ENCODE results near the gene RYR2. TPM values are rescaled to one million over a fixed set of nuclear protein-coding genes. Genes with fewer than 3 reads are reported as not detected.
A peak's percentile ranks its signal among the peaks of the same experiment; 100 is the strongest.

Gene RYR2
- total RNA-seq, 2 experiments from 2014 or later, result 0.03 to 0.40 TPM

- peaks cover 3% of the 10 kb centered on the region for H3K9me3 Mint-ChIP-seq (ENCODE audit: low read depth)
- no peak for ATAC-seq
- no peaks in the 10 kb centered on the region for H3K4me1 Mint-ChIP-seq
- no peaks in the 10 kb centered on the region for H3K27me3 Mint-ChIP-seq
- no peak overlapping the region for H3K27ac Mint-ChIP-seq
- no peak overlapping the region for H3K4me3 Mint-ChIP-seq
- DNase-seq, result no peak
- no peaks in the 10 kb centered on the region for H3K36me3 Mint-ChIP-seq
- CTCF ChIA-PET, result no interaction called here
Measured at GRCh38 chr1:237730826-237731350, 688.9 kb downstream of the RYR2 start.

- Mint-ChIP-seq H3K27ac (no peak overlapping the region), H3K27me3 (no peaks in the 10 kb centered on the region), H3K4me1 (peaks cover 8% of the 10 kb centered on the region), H3K4me3 (no peak overlapping the region), H3K36me3 (no peaks in the 10 kb centered on the region), H3K9me3 (ENCODE audit: low read depth) (peaks cover 3% of the 10 kb centered on the region)
- ATAC-seq, result no peak
- CTCF ChIA-PET, result no interaction called here
- no peak for DNase-seq
Measured at GRCh38 chr1:237732657-237733056, 690.7 kb downstream of the RYR2 start.

GRCh38 chr1:237736372-237737029 is 694.5 kb downstream of the RYR2 start:
- Mint-ChIP-seq H3K36me3 (no peaks in the 10 kb centered on the region), H3K4me1 (peaks cover 11% of the 10 kb centered on the region), H3K27ac (peak overlapping the region; percentile 72), H3K9me3 (ENCODE audit: low read depth) (peaks cover 3% of the 10 kb centered on the region), H3K27me3 (no peaks in the 10 kb centered on the region), H3K4me3 (no peak overlapping the region)
- DNase-seq, result no peak
- peak; percentile 76 for ATAC-seq
- CTCF ChIA-PET, result no interaction called here

- H3K36me3 Mint-ChIP-seq, result no peaks in the 10 kb centered on the region
- no peak overlapping the region for H3K4me3 Mint-ChIP-seq
- DNase-seq (no peak), ATAC-seq (no peak)
- H3K4me1 Mint-ChIP-seq, result peaks cover 11% of the 10 kb centered on the region
- H3K27me3 Mint-ChIP-seq, result no peaks in the 10 kb centered on the region
- no peak overlapping the region for H3K27ac Mint-ChIP-seq
- CTCF ChIA-PET, result no interaction called here
- peaks cover 3% of the 10 kb centered on the region for H3K9me3 Mint-ChIP-seq (ENCODE audit: low read depth)
Measured at GRCh38 chr1:237737448-237737847, 695.5 kb downstream of the RYR2 start.

- Mint-ChIP-seq H3K4me3 (no peak overlapping the region), H3K36me3 (no peaks in the 10 kb centered on the region), H3K9me3 (ENCODE audit: low read depth) (peaks cover 3% of the 10 kb centered on the region), H3K4me1 (peaks cover 11% of the 10 kb centered on the region), H3K27ac (no peak overlapping the region), H3K27me3 (no peaks in the 10 kb centered on the region)
- DNase-seq (no peak), ATAC-seq (no peak)
- CTCF ChIA-PET, result no interaction called here
Measured at GRCh38 chr1:237737938-237738610, 696.1 kb downstream of the RYR2 start.

- no peaks in the 10 kb centered on the region for H3K36me3 Mint-ChIP-seq
- H3K27ac Mint-ChIP-seq, result no peak overlapping the region
- no peak overlapping the region for H3K4me3 Mint-ChIP-seq
- ATAC-seq, result no peak
- CTCF ChIA-PET, result no interaction called here
- H3K4me1 Mint-ChIP-seq, result peaks cover 11% of the 10 kb centered on the region
- no peak for DNase-seq
- no peaks in the 10 kb centered on the region for H3K27me3 Mint-ChIP-seq
- H3K9me3 Mint-ChIP-seq (ENCODE audit: low read depth), result no peaks in the 10 kb centered on the region
Measured at GRCh38 chr1:237740846-237741245, 698.9 kb downstream of the RYR2 start.

GRCh38 chr1:237745545-237745944 is 703.6 kb downstream of the RYR2 start:
- Mint-ChIP-seq H3K36me3 (no peaks in the 10 kb centered on the region), H3K9me3 (ENCODE audit: low read depth) (no peaks in the 10 kb centered on the region), H3K27ac (no peak overlapping the region), H3K4me3 (no peak overlapping the region), H3K4me1 (no peaks in the 10 kb centered on the region), H3K27me3 (no peaks in the 10 kb centered on the region)
- CTCF ChIA-PET, result no interaction called here
- no peak for ATAC-seq
- DNase-seq, result no peak

- CTCF ChIA-PET, result no interaction called here
- Mint-ChIP-seq H3K4me3 (no peak overlapping the region), H3K27me3 (no peaks in the 10 kb centered on the region), H3K4me1 (no peaks in the 10 kb centered on the region), H3K9me3 (ENCODE audit: low read depth) (no peaks in the 10 kb centered on the region), H3K27ac (no peak overlapping the region), H3K36me3 (no peaks in the 10 kb centered on the region)
- ATAC-seq (no peak), DNase-seq (no peak)
Measured at GRCh38 chr1:237748171-237748960, 706.4 kb downstream of the RYR2 start.

- H3K27ac Mint-ChIP-seq, result no peak overlapping the region
- H3K36me3 Mint-ChIP-seq, result no peaks in the 10 kb centered on the region
- no peak for ATAC-seq
- no peaks in the 10 kb centered on the region for H3K4me1 Mint-ChIP-seq
- no peaks in the 10 kb centered on the region for H3K27me3 Mint-ChIP-seq
- no peak for DNase-seq
- CTCF ChIA-PET, result no interaction called here
- no peak overlapping the region for H3K4me3 Mint-ChIP-seq
- H3K9me3 Mint-ChIP-seq (ENCODE audit: low read depth), result no peaks in the 10 kb centered on the region
Measured at GRCh38 chr1:237749122-237749521, 707.1 kb downstream of the RYR2 start.

- H3K4me3 Mint-ChIP-seq, result no peak overlapping the region
- CTCF ChIA-PET, result no interaction called here
- no peak overlapping the region for H3K27ac Mint-ChIP-seq
- DNase-seq (no peak), ATAC-seq (no peak)
- no peaks in the 10 kb centered on the region for H3K36me3 Mint-ChIP-seq
- H3K4me1 Mint-ChIP-seq, result no peaks in the 10 kb centered on the region
- peaks cover 3% of the 10 kb centered on the region for H3K9me3 Mint-ChIP-seq (ENCODE audit: low read depth)
- H3K27me3 Mint-ChIP-seq, result no peaks in the 10 kb centered on the region
Measured at GRCh38 chr1:237751090-237751489, 709.1 kb downstream of the RYR2 start.

- H3K4me3 Mint-ChIP-seq, result no peak overlapping the region
- no peaks in the 10 kb centered on the region for H3K4me1 Mint-ChIP-seq
- CTCF ChIA-PET, result no interaction called here
Measured at GRCh38 chr1:237754627-237755026, 712.6 kb downstream of the RYR2 start.

GRCh38 chr1:237756304-237756967 is 714.5 kb downstream of the RYR2 start:
- no peak for DNase-seq
- ATAC-seq, result no peak
- CTCF ChIA-PET, result interaction anchor here (0.6 kb wide), 1 partner anchor 996 kb away, joined by 5 read pairs; no protein-coding TSS in a partner anchor
- H3K4me3 Mint-ChIP-seq, result no peak overlapping the region
- H3K27me3 Mint-ChIP-seq, result no peaks in the 10 kb centered on the region
- H3K9me3 Mint-ChIP-seq (ENCODE audit: low read depth), result peaks cover 3% of the 10 kb centered on the region
- H3K4me1 Mint-ChIP-seq, result no peaks in the 10 kb centered on the region
- no peak overlapping the region for H3K27ac Mint-ChIP-seq
- no peaks in the 10 kb centered on the region for H3K36me3 Mint-ChIP-seq

More at GRCh38 chr1:237754627-237755026, 712.6 kb downstream of the RYR2 start:
- H3K36me3 Mint-ChIP-seq, result no peaks in the 10 kb centered on the region
- DNase-seq, result no peak
- peaks cover 3% of the 10 kb centered on the region for H3K9me3 Mint-ChIP-seq (ENCODE audit: low read depth)
- no peaks in the 10 kb centered on the region for H3K27me3 Mint-ChIP-seq
- no peak for ATAC-seq
- no peak overlapping the region for H3K27ac Mint-ChIP-seq

GRCh38 chr1:237759377-237759776 is 717.4 kb downstream of the RYR2 start:
- H3K4me1 Mint-ChIP-seq, result no peaks in the 10 kb centered on the region
- H3K4me3 Mint-ChIP-seq, result no peak overlapping the region
- H3K36me3 Mint-ChIP-seq, result no peaks in the 10 kb centered on the region
- no peak for ATAC-seq
- H3K27me3 Mint-ChIP-seq, result no peaks in the 10 kb centered on the region
- DNase-seq, result no peak
- H3K27ac Mint-ChIP-seq, result no peak overlapping the region
- CTCF ChIA-PET, result no interaction called here
- H3K9me3 Mint-ChIP-seq (ENCODE audit: low read depth), result peaks cover 3% of the 10 kb centered on the region
